Nephron progenitor cell (in vitro differentiated cells): ENCODE data around the gene KIAA2012.

ENCODE experiments used
- DNase-seq: peaks from one replicate; pipeline ENCODE4 v3.0.0; 2021
- H3K27ac Mint-ChIP-seq: 2 replicates; pipeline ENCODE4 v1.8.0; 2021; ENCODE audit warnings: mild to moderate bottlenecking, moderate library complexity, mixed read lengths
- H3K27me3 Mint-ChIP-seq: 2 replicates; pipeline ENCODE4 v1.8.0; 2021; ENCODE audit warnings: mild to moderate bottlenecking, low read depth, mixed read lengths; ENCODE audit not compliant: poor library complexity
- H3K36me3 Mint-ChIP-seq: 2 replicates; pipeline ENCODE4 v1.8.0; 2021; ENCODE audit warnings: low read depth, mixed read lengths
- H3K4me1 Mint-ChIP-seq: 2 replicates; pipeline ENCODE4 v1.8.0; 2021; ENCODE audit warnings: mixed read lengths
- H3K4me3 Mint-ChIP-seq: 2 replicates; pipeline ENCODE4 v1.8.0; 2021; ENCODE audit warnings: mild to moderate bottlenecking, moderate library complexity, mixed read lengths
- H3K9me3 Mint-ChIP-seq: 2 replicates; pipeline ENCODE4 v1.8.0; 2021; ENCODE audit warnings: mild to moderate bottlenecking, moderate library complexity, mixed read lengths
- CTCF ChIP-seq: fragments of 200-600 bp; sonication (generic); IDR thresholded peaks from 2 replicates; pipeline ENCODE4 v1.5.0; 2021; ENCODE audit warnings: antibody characterized with exemption

Gene KIAA2012

GRCh38 chr2:202035941-202036372, 37.1 kb upstream of the KIAA2012 start:
- peaks cover 23% of the 10 kb centered on the region for H3K36me3 Mint-ChIP-seq
- H3K27ac Mint-ChIP-seq, result no peak overlapping the region
- no peak for TF ChIP-seq CTCF
- H3K4me1 Mint-ChIP-seq, result peaks cover 50% of the 10 kb centered on the region
- DNase-seq, result peak; percentile 31
- no peak overlapping the region for H3K4me3 Mint-ChIP-seq
- H3K27me3 Mint-ChIP-seq, result peaks cover 2% of the 10 kb centered on the region
- no peaks in the 10 kb centered on the region for H3K9me3 Mint-ChIP-seq

GRCh38 chr2:202036601-202037037, 36.4 kb upstream of the KIAA2012 start:
- H3K4me3 Mint-ChIP-seq, result no peak overlapping the region
- peak; percentile 51 for DNase-seq
- peaks cover 29% of the 10 kb centered on the region for H3K36me3 Mint-ChIP-seq
- H3K4me1 Mint-ChIP-seq, result peaks cover 45% of the 10 kb centered on the region
- H3K9me3 Mint-ChIP-seq, result no peaks in the 10 kb centered on the region
- H3K27me3 Mint-ChIP-seq, result peaks cover 2% of the 10 kb centered on the region
- no peak overlapping the region for H3K27ac Mint-ChIP-seq
- TF ChIP-seq CTCF, result no peak

- Mint-ChIP-seq H3K4me1 (peaks cover 40% of the 10 kb centered on the region), H3K9me3 (no peaks in the 10 kb centered on the region), H3K4me3 (no peak overlapping the region), H3K36me3 (peaks cover 32% of the 10 kb centered on the region), H3K27ac (no peak overlapping the region), H3K27me3 (peaks cover under 1% of the 10 kb centered on the region)
- no peak for TF ChIP-seq CTCF
- DNase-seq, result no peak
These were observed 36.0 kb upstream of the KIAA2012 start for GRCh38 chr2:202037086-202037485.

- Mint-ChIP-seq H3K27me3 (no peaks in the 10 kb centered on the region), H3K4me3 (no peak overlapping the region), H3K27ac (peak overlapping the region; percentile 84), H3K36me3 (peaks cover 32% of the 10 kb centered on the region), H3K9me3 (no peaks in the 10 kb centered on the region), H3K4me1 (peaks cover 34% of the 10 kb centered on the region)
- peak; percentile 52 for DNase-seq
- TF ChIP-seq CTCF, result no peak
These were observed 34.4 kb upstream of the KIAA2012 start for GRCh38 chr2:202038471-202039277.

- no peaks in the 10 kb centered on the region for H3K27me3 Mint-ChIP-seq
- peak overlapping the region; percentile 84 for H3K27ac Mint-ChIP-seq
- TF ChIP-seq CTCF, result no peak
- H3K9me3 Mint-ChIP-seq, result no peaks in the 10 kb centered on the region
- peaks cover 32% of the 10 kb centered on the region for H3K36me3 Mint-ChIP-seq
- no peak overlapping the region for H3K4me3 Mint-ChIP-seq
- peaks cover 34% of the 10 kb centered on the region for H3K4me1 Mint-ChIP-seq
- DNase-seq, result no peak
These were observed 33.6 kb upstream of the KIAA2012 start for GRCh38 chr2:202039278-202040078.
